CD14-positive monocyte (primary cell): ENCODE measurements around the gene DPP7. TPM values are rescaled to one million over a fixed set of nuclear protein-coding genes. Genes with fewer than 3 reads are reported as not detected.

Experiments
- DNase-seq, 3 donors: peaks; one replicate each; pipeline ENCODE4 v3.0.0-alpha.2; 2011 to 2022
- H2AFZ ChIP-seq: 2 replicates; pipeline ENCODE4 v1.6.0; 2012; ENCODE audit warnings: mild to moderate bottlenecking, low read depth, low read length, inconsistent platforms; ENCODE audit not compliant: insufficient read depth, poor library complexity, severe bottlenecking
- H3K27ac ChIP-seq, 2 donors: 1 replicate in 1 of 2; 2 replicates in 1 of 2; pipeline ENCODE4 v1.5.1; 2012 to 2013; ENCODE audit warnings: low read length in 2 of 2, control low read depth in 1 of 2, inconsistent platforms in 1 of 2, low read depth in 1 of 2, mild to moderate bottlenecking in 1 of 2
- H3K27me3 ChIP-seq, 2 donors: one replicate each; pipeline versions ENCODE4 v1.6.0 to v1.6.1; 2011 to 2013; ENCODE audit warnings: low read length in 2 of 2; ENCODE audit not compliant: control insufficient read depth in 2 of 2, insufficient read depth in 2 of 2
- H3K36me3 ChIP-seq, 2 donors: replicated peaks in 1 of 2; 1 replicate in 1 of 2; 2 replicates in 1 of 2; pipeline versions ENCODE4 v1.5.1 to v1.6.1; 2012 to 2013; ENCODE audit warnings: low read length in 2 of 2, control low read depth in 1 of 2, inconsistent platforms in 1 of 2, mild to moderate bottlenecking in 1 of 2; ENCODE audit not compliant: insufficient read depth in 2 of 2, control insufficient read depth in 1 of 2
- H3K4me1 ChIP-seq, 2 donors: 1 replicate in 1 of 2; 2 replicates in 1 of 2; pipeline versions ENCODE4 v1.5.1 to v1.6.1; 2012 to 2013; ENCODE audit warnings: low read length in 2 of 2, control low read depth in 1 of 2, inconsistent platforms in 1 of 2, mild to moderate bottlenecking in 1 of 2, moderate library complexity in 1 of 2; ENCODE audit not compliant: insufficient read depth in 2 of 2, control insufficient read depth in 1 of 2
- H3K4me2 ChIP-seq: replicated peaks from 2 replicates; pipeline ENCODE3; 2012; ENCODE audit warnings: low read length, moderate library complexity, mild to moderate bottlenecking; ENCODE audit not compliant: poor library complexity, severe bottlenecking; ENCODE audit errors: extremely low read depth
- H3K4me3 ChIP-seq, 3 experiments: fragments of 200-600 bp in 1 of 3; sonication (generic) in 1 of 3; replicated peaks in 1 of 3; 1 replicate in 2 of 3; 2 replicates in 1 of 3; pipeline ENCODE4 v1.5.1; 2011 to 2013; ENCODE audit warnings: low read length in 3 of 3, mild to moderate bottlenecking in 3 of 3, control low read depth in 2 of 3, low read depth in 2 of 3, inconsistent platforms in 1 of 3, moderate library complexity in 1 of 3
- H3K79me2 ChIP-seq: 2 replicates; pipeline ENCODE4 v1.6.0; 2012; ENCODE audit warnings: mild to moderate bottlenecking, control low read depth, inconsistent platforms, low read length, moderate library complexity; ENCODE audit not compliant: insufficient read depth
- H3K9ac ChIP-seq: 2 replicates; pipeline ENCODE4 v1.6.0; 2017; ENCODE audit warnings: low read length, mild to moderate bottlenecking; ENCODE audit not compliant: insufficient read depth, poor library complexity, severe bottlenecking
- H3K9me3 ChIP-seq, 2 donors: replicated peaks in 1 of 2; 1 replicate in 1 of 2; 2 replicates in 1 of 2; pipeline versions ENCODE4 v1.5.1 to v1.6.1; 2012 to 2013; ENCODE audit warnings: low read length in 2 of 2, control low read depth in 1 of 2; ENCODE audit not compliant: control insufficient read depth in 1 of 2, insufficient read depth in 1 of 2
- H4K20me1 ChIP-seq: 2 replicates; pipeline ENCODE4 v1.6.0; 2012; ENCODE audit warnings: mild to moderate bottlenecking, low read length, control low read depth, moderate library complexity; ENCODE audit not compliant: insufficient read depth
- H3K27ac Mint-ChIP-seq, 7 donors: one replicate each; pipeline ENCODE4 v1.8.0; 2020; ENCODE audit warnings: mild to moderate bottlenecking in 7 of 7, mixed read lengths in 7 of 7, moderate library complexity in 6 of 7, inconsistent platforms in 2 of 7
- H3K27me3 Mint-ChIP-seq, 3 donors: one replicate each; pipeline ENCODE4 v1.8.0; 2021 to 2022; ENCODE audit warnings: low read depth in 3 of 3, mild to moderate bottlenecking in 3 of 3, mixed read lengths in 3 of 3, moderate library complexity in 3 of 3, inconsistent platforms in 1 of 3
- H3K36me3 Mint-ChIP-seq, 2 donors: one replicate each; pipeline ENCODE4 v1.8.0; 2020; ENCODE audit warnings: mixed read lengths in 2 of 2, inconsistent platforms in 1 of 2, mild to moderate bottlenecking in 1 of 2
- H3K4me1 Mint-ChIP-seq: one replicate; pipeline ENCODE4 v1.8.0; 2020; ENCODE audit warnings: mild to moderate bottlenecking, mixed read lengths
- H3K4me3 Mint-ChIP-seq, 2 donors: one replicate each; pipeline ENCODE4 v1.8.0; 2020; ENCODE audit warnings: mild to moderate bottlenecking in 2 of 2, mixed read lengths in 2 of 2, moderate library complexity in 1 of 2
- H3K9me3 Mint-ChIP-seq, 7 donors: one replicate each; pipeline ENCODE4 v1.8.0; 2020 to 2022; ENCODE audit warnings: mixed read lengths in 7 of 7, mild to moderate bottlenecking in 6 of 7, moderate library complexity in 6 of 7, inconsistent platforms in 2 of 7
- WGBS: methylation state at CpG from one replicate; pipeline ENCODE4 v1.1.5; 2013; ENCODE audit warnings: missing lambda C conversion rate; ENCODE audit not compliant: insufficient coverage; 5-methylcytosine and 5-hydroxymethylcytosine counted together
- intact Hi-C, 2 donors: fragments of 100-400 bp; cut with micrococcal nuclease; formaldehyde crosslinking; loops; one replicate each; pipeline versions ENCODE4 v1.15.0 to v1.15.1; 2023
- polyA plus RNA-seq, 3 donors: library from polyadenylated mRNA; depleted of rRNA in 1 of 3; unstranded in 2 of 3; stranded (reverse) in 1 of 3; fragments of 300-500 nt in 2 of 3; fragments of >200 nt in 1 of 3; fragmentation: Illumina TruSeq in 2 of 3; gene quantifications; 1 replicate in 2 of 3; 2 replicates in 1 of 3; pipeline ENCODE4 v1.2.3, GENCODE V29; 2012 to 2021
- TF ChIP-seq, protein P1 (sequence below): fragments of 200-600 bp; IDR thresholded peaks from one replicate; pipeline ENCODE4 v1.8.0; 2022; ENCODE audit warnings: antibody characterized with exemption, mild to moderate bottlenecking

DPP7 gene
- polyA plus RNA-seq, 3 donors = 68.3 to 287 (median 150) TPM

DNA sequence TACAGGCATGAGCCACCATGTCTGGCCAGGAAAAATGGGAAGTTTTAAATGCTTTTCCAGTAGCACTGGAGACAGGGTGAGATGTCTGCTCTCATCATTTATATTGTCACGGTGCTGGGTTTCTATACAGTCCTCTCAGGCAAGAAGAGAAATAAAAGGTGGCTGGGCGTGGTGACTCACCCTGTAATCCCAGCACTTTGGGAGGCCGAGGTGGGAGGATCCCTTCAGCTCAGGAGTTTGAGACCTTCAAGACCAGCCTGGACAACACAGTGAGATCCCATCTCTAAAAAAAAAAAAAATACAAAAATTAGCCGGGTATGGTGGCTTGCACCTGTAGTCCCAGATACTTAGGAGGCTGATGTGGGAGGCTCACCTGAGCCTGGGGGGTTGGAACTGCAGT is 19.7 kb upstream of the DPP7 start:
- peaks cover 17 to 24% of the 10 kb centered on the region in 2 donors for H3K9me3 ChIP-seq
- H3K9ac ChIP-seq = no peak overlapping the region
- Mint-ChIP-seq H3K36me3 (peaks cover 0 to 3% of the 10 kb centered on the region in 2 donors), H3K27ac (no peak overlapping the region), H3K27me3 (peaks cover 59 to 74% (median 62%) of the 10 kb centered on the region in 3 donors), H3K9me3 (peaks cover 3 to 21% (median 14%) of the 10 kb centered on the region in 7 donors), H3K4me1 (peaks cover 2% of the 10 kb centered on the region), H3K4me3 (no peak overlapping the region)
- DNase-seq = no peak
- no peak overlapping the region for H3K27ac ChIP-seq
- intact Hi-C loops = no loop called here
- H3K4me2 ChIP-seq = no peak overlapping the region
- H3K36me3 ChIP-seq = no peaks in the 10 kb centered on the region
- no peaks in the 10 kb centered on the region for H3K79me2 ChIP-seq
- TF ChIP-seq, protein P1, sequence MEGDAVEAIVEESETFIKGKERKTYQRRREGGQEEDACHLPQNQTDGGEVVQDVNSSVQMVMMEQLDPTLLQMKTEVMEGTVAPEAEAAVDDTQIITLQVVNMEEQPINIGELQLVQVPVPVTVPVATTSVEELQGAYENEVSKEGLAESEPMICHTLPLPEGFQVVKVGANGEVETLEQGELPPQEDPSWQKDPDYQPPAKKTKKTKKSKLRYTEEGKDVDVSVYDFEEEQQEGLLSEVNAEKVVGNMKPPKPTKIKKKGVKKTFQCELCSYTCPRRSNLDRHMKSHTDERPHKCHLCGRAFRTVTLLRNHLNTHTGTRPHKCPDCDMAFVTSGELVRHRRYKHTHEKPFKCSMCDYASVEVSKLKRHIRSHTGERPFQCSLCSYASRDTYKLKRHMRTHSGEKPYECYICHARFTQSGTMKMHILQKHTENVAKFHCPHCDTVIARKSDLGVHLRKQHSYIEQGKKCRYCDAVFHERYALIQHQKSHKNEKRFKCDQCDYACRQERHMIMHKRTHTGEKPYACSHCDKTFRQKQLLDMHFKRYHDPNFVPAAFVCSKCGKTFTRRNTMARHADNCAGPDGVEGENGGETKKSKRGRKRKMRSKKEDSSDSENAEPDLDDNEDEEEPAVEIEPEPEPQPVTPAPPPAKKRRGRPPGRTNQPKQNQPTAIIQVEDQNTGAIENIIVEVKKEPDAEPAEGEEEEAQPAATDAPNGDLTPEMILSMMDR = no peak
- peaks cover 11 to 48% of the 10 kb centered on the region in 2 donors for H3K27me3 ChIP-seq
- 90% methylated on average over 2 of the region's 4 CpGs for WGBS
- H4K20me1 ChIP-seq = no peaks in the 10 kb centered on the region
- H2AFZ ChIP-seq = no peak overlapping the region
- peaks cover 4 to 13% of the 10 kb centered on the region in 2 donors for H3K4me1 ChIP-seq
- H3K4me3 ChIP-seq = no peak overlapping the region

DNA sequence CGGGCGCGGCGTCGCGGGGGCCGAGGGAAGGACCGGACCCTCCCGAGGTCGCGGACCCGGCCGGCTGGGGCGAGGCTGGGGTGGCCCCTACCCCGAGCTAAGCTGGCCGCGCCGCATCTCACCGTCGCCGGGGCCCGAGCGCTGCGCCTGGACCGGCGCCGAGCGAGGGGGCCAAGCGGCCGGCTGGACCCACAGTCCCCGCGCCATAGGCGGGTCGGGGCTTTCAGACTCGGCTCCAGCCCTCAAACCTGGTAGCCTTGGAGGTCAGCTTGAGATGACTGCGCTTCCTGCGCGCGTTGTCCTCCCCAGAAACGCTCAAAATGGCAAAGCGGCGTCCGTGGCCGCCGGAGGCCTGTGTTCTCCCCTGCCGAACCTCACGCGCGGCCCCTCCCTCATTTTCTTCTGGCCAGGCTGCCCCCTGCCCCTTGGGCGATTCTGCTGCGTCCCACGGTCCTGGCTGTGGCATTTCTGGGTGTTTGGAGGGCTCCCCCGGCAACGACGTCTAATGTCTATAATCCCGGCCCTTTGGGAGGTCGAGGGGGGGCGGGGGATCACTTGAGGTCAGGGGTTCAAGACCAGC is 15.7 kb upstream of the DPP7 start:
- Histone ChIP-seq H3K4me3 (peak overlapping the region in 2 of 3 experiments; percentile 67 to 82), H3K4me1 (peaks cover 33 to 42% of the 10 kb centered on the region in 2 donors), H3K79me2 (no peaks in the 10 kb centered on the region), H3K36me3 (no peaks in the 10 kb centered on the region), H3K27me3 (peaks cover 0 to 25% of the 10 kb centered on the region in 2 donors), H4K20me1 (no peaks in the 10 kb centered on the region), H3K9me3 (peaks cover 10 to 17% of the 10 kb centered on the region in 2 donors), H3K27ac (no peak overlapping the region), H3K9ac (peak overlapping the region; percentile 60), H2AFZ (peak overlapping the region; percentile 92), H3K4me2 (peak overlapping the region; percentile 88)
- Mint-ChIP-seq H3K27me3 (peaks cover 36 to 49% (median 38%) of the 10 kb centered on the region in 3 donors), H3K27ac (peak overlapping the region in 1 of 7 donors; percentile 33), H3K4me3 (peak overlapping the region; percentile 70 to 81), H3K9me3 (peaks cover 3 to 19% (median 14%) of the 10 kb centered on the region in 7 donors), H3K4me1 (peaks cover 26% of the 10 kb centered on the region), H3K36me3 (peaks cover 0 to 3% of the 10 kb centered on the region in 2 donors)
- intact Hi-C loops = no loop called here
- TF ChIP-seq, protein P1 = no peak
- WGBS = 9% methylated on average over 56 of the region's 58 CpGs
- DNase-seq = no peak
